NCI-H1048 (cell line): ENCODE measurements around the gene PIP.
"Not testable (repeated sequence)": the region's sequence is repeated elsewhere in the genome, so short reads cannot be mapped to it uniquely, and the experiment has no call there.

ENCODE experiments used
- DNase-seq: peaks from one replicate; lab custom pipeline; 2025; lab: John Stamatoyannopoulos, UW

Gene PIP, protein sequence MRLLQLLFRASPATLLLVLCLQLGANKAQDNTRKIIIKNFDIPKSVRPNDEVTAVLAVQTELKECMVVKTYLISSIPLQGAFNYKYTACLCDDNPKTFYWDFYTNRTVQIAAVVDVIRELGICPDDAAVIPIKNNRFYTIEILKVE

DNA sequence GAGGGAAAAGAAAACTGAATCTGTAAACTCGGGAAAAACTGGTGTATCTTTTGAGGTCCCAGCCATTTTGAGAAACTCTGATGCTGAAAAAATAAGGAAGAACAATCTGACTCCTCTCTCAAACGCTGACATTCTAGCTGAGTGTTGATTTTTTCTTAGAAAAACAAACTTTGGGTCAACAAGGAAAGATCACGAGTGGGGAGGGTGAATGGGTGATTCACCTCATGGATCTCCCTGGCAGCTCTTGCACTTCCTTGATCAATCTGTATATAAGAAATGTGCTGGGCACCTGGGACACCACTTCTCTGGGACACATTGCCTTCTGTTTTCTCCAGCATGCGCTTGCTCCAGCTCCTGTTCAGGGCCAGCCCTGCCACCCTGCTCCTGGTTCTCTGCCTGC is at the start of gene PIP:
Gene PIP, plus strand, starts transcription at position 297 of the 400 bp plus-strand sequence. Its CDS starts 40 bp downstream, at position 337.
- DNase-seq = no peak

GRCh38 chr7:143085109-143085508 is 46.8 kb upstream of the PIP start:
- DNase-seq = no peak

DNA sequence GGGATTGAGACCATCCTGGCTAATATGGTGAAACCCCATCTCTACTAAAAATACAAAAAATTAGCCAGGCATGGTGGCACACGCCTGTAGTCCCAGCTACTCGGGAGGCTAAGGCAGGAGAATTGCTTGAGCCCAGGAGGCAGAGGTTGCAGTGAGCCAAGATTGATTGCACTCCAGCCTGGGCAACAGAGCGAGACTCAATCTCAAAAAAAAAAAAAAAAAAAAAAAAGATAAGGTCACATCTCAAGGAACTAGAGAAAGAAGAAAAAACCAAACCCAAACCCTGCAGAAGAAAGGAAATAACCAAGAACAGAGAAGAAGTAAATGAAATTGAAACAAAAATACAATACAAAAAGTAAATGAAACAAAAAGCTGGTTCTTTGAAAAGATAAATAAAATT is 46.3 kb upstream of the PIP start:
- DNase-seq = not testable (repeated sequence)

DNA sequence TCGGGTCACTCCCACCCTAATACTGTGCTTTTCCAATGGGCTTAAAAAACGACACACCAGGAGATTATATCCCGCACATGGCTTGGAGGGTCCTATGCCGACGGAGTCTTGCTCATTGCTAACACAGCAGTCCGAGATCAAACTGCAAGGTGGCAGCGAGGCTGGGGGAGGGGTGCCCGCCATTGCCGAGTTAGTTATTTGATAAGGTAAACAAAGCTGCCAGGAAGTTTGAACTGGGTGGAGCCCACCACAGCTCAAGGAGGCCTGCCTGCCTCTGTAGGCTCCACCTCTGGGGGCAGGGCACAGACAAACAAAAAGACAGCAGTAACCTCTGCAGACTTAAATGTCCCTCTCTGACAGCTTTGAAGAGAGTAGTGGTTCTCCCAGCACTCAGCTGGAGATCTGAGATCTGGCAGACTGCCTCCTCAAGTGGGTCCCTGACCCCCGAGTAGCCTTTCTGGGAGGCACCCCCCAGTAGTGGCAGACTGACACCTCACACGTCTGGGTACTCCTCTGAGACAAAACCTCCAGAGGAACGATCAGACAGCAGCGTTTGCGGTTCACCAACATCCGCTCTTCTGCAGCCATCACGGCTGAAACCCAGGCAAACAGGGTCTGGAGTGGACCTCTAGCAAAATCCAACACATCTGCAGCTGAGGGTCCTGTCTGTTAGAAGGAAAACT is 43.2 kb upstream of the PIP start:
- DNase-seq = not testable (repeated sequence)

DNA sequence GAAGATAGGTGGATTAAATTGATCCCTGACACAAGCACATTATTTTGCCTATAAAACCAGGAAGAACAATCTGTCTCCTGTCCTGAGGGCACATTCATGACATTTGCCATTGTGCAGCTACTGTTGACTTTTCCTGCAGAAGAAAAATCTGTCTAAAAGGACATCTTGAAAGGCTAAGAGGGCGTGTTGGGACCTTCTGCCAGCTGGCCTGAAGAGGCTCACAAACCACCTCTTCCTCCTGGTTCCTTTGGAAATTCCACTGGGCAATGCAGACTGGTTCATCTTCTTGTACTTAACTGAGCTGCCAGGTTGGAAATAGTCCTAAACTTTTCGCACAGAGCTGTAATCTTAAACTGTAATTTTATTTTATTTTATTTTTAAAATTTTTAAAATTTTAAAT is 35.7 kb upstream of the PIP start:
- DNase-seq = no peak

DNA sequence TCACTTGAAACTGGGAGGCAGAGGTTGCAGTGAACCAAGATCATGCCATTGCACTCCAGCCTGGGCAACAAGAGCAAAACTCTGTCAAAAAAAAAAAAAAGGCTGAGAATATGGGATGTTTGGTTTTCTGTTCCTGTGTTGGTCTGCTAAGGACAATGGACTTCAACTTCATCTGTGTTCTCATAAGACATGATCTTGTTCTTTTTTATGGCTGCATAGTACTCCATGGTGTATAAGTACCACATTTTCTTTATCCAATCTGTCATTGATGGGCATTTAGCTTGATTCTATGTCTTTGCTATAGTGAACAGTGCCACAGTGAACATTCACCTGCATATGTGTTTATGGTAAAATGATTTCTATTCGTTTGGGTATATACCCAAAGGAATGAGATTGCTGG is 32.3 kb upstream of the PIP start:
- not testable (repeated sequence) for DNase-seq

DNA sequence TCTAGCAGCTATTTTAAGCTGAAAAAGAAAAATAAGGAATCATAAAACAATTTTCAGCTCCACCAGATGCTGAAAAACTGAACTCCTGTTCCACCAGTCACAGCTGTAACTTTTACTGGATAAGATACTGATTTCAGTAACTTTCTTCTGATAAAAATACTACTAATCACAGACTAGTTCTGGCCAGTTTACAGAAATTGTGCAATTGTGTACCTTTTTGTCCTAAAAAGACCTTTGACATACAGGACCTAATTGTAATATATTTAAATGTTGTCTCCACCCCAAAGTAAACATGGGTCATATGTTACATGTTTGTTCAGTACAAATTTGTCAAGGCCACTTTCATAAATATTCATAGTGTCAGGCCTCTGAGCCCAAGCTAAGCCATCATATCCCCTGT is 27.1 kb upstream of the PIP start:
- DNase-seq = no peak

GRCh38 chr7:143108019-143108418 is 23.9 kb upstream of the PIP start:
- DNase-seq = not testable (repeated sequence)

GRCh38 chr7:143117395-143117794 is 14.5 kb upstream of the PIP start:
- DNase-seq = no peak

GRCh38 chr7:143120691-143121405 is 11.0 kb upstream of the PIP start:
- DNase-seq = no peak

GRCh38 chr7:143123326-143123725 is 8.6 kb upstream of the PIP start:
- not testable (repeated sequence) for DNase-seq

GRCh38 chr7:143126146-143126545 is 5.7 kb upstream of the PIP start:
- no peak for DNase-seq

- no peak for DNase-seq
These were observed 2.8 kb upstream of the PIP start for GRCh38 chr7:143129051-143129450.

GRCh38 chr7:143129477-143129876 is 2.4 kb upstream of the PIP start:
- DNase-seq = no peak

- DNase-seq = no peak
These were observed 1.3 kb upstream of the PIP start for GRCh38 chr7:143130541-143130940.

DNA sequence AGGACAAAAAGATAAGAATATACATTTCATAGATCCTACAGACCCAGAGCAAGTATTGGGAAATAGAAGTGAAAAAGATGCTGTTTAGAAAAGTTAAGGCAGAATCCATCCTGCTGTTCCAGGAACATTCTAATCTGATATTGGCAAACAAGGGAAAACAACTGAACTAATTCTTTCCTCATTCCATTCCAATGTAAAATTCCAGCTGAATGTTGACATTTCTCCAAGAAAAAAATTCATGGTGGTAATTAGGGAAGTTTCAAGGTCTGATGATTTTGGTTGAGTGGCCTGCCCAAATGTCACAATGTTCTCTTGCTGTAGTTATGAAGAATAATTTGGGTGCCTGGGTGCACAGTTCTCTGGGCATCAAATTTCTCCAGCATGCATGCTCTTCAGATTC is 15.2 kb downstream of the PIP start:
- no peak for DNase-seq

DNA sequence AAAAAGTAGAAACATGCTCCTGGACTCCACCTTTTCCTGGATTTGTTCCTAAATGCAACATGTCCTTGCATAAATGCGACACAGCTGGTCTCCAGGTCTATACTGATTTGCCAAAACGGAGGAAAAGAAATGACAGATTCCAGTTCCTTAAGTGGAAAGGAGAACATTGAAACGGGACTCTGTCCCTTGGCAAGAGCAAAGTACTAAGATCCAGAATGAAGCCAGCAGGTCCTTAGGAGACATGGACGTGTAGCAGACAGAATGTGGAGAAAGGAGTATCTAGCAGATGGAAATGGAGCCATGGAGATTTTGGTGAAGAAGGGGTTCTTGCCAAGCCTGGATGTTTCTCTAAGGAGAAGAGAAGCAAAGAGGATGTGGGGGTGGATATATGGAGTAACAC is 16.2 kb downstream of the PIP start:
- DNase-seq = no peak

- DNase-seq = no peak
These were observed 16.8 kb downstream of the PIP start for GRCh38 chr7:143148651-143149050.

DNA sequence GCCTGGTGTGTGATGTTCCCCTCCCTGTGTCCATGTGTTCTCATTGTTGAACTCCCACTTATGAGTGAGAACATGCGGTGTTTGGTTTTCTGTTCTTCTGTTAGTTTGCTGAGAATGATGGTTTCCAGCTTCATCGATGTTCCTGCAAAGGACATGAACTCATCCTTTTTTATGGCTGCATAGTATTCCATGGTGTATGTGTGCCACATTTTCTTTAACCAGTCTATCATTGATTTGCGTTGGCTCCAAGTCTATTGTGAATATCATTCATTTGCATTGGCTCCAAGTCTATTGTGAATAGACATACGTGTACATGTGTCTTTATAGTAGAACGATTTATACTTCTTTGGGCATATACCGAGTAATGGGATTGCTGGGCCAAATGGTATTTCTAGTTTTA is 18.8 kb downstream of the PIP start:
- not testable (repeated sequence) for DNase-seq

GRCh38 chr7:143158617-143159016 is 26.7 kb downstream of the PIP start:
- not testable (repeated sequence) for DNase-seq

DNA sequence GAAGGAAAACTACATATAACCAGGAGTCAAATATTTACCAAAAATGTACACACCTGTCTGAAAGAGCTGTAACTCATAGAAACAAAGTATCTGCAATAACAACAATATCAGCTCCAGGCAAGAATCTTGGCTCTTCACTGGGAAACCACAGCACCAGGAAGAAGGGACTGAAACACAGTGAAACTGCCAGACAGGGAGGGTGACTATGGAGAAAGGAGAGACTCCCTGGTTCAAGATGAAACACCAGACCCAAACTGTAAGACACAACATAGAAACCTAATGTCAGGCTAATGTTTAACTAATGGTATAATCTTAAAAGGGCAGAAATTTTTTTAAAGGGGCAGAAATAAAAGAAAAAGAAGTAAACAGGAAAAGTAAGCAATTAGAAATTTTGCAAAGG is 39.8 kb downstream of the PIP start:
- no peak for DNase-seq

- no peak for DNase-seq
These were observed 40.5 kb downstream of the PIP start for GRCh38 chr7:143172354-143172753.

DNA sequence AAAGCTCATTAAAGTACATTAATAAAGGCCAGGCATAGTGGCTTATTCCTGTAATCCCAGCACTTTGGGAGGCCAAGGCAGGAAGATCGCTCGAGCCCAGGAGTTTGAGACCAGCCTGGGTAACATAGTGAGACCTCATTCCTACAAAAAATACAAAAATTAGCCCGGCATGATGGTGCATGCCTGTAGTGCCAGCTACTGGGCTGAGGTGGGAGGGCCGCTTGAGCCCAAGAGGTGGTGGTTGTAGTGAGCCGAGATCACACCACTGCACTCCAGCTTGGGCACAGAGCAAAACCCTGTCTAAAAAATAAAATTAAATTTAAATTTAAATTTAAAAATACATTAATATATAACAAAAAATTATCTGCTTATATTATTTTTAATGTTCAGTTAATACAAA is 44.3 kb downstream of the PIP start:
- no peak for DNase-seq
